Measurements from ENCODE around the gene ADORA2A. TPM values are rescaled to one million over a fixed set of nuclear protein-coding genes. Genes with fewer than 3 reads are reported as not detected.

ADORA2A gene
- total RNA-seq, 1 experiment from 2014 or later = 3.5 TPM

- peak; percentile 65 for DNase-seq
- Histone ChIP-seq H3K18ac (ENCODE audit: insufficient read length, low read depth, low read length) (no peak overlapping the region), H3K79me2 (ENCODE audit: insufficient read depth, low read length) (no peaks in the 10 kb centered on the region), H3K56ac (ENCODE audit: insufficient read length, low read depth, low read length) (no peak overlapping the region), H2BK20ac (ENCODE audit: low read depth, low read length, poor library complexity, severe bottlenecking) (no peak overlapping the region), H4K5ac (ENCODE audit: insufficient read length, low read depth, low read length) (no peak overlapping the region), H2BK120ac (ENCODE audit: low read depth, low read length, poor library complexity, severe bottlenecking) (no peak overlapping the region), H4K20me1 (ENCODE audit: control insufficient read depth, insufficient read depth, insufficient read length) (peaks cover 2% of the 10 kb centered on the region), H3T11ph (ENCODE audit: low read length) (no peak overlapping the region), H2BK15ac (ENCODE audit: low read depth, low read length) (no peak overlapping the region), H3K23me2 (ENCODE audit: insufficient read length, low read depth, low read length, poor library complexity, severe bottlenecking) (peaks cover 1% of the 10 kb centered on the region), H3K4me1 (ENCODE audit: insufficient read depth, low read length) (0 out of 2 replicates have a peak, but pooled peaks cover 5% of the 10 kb centered on the region), H2BK5ac (ENCODE audit: insufficient read length, low read length) (no peak overlapping the region), H2BK12ac (ENCODE audit: insufficient read length, low read depth, low read length) (no peak overlapping the region), H4K91ac (ENCODE audit: insufficient read length, low read depth, low read length) (no peak overlapping the region), H3K4ac (ENCODE audit: low read depth, low read length) (no peak overlapping the region), H3K27me3 (ENCODE audit: insufficient read depth, low read length) (no peaks in the 10 kb centered on the region; the same call in 1 of the 2 replicates), H3K23ac (ENCODE audit: insufficient read length, low read depth, low read length) (no peak overlapping the region), H3K14ac (ENCODE audit: insufficient read depth, low read length) (peak overlapping the region; percentile 33; the same call in 1 of the 2 replicates), H3K4me2 (ENCODE audit: insufficient read depth, insufficient read length, low read length) (no peak overlapping the region), H2AK5ac (ENCODE audit: insufficient read length, low read length) (no peak overlapping the region), H4K8ac (replicated peaks; ENCODE audit: insufficient read length, low read depth, low read length) (no peak overlapping the region), H3K79me1 (ENCODE audit: insufficient read depth, low read depth, low read length, poor library complexity, severe bottlenecking) (no peaks in the 10 kb centered on the region), H3K27ac (ENCODE audit: insufficient read length, low read depth, low read length) (no peak overlapping the region), H2AFZ (ENCODE audit: low read length) (no peak overlapping the region), H3K9ac (ENCODE audit: extremely low read depth, insufficient read length, low read length) (no peak overlapping the region), H3K9me3 (ENCODE audit: control insufficient read depth, low read depth, low read length) (no peaks in the 10 kb centered on the region)
- Mint-ChIP-seq H3K4me3 (no peak overlapping the region; a peak in 1 of 5 replicates), H3K4me1 (peaks cover 15 to 26% of the 10 kb centered on the region in 2 experiments), H3K9me3 (no peaks in the 10 kb centered on the region), H3K27me3 (ENCODE audit: low read depth) (peaks cover 20% of the 10 kb centered on the region), H3K36me3 (ENCODE audit: insufficient read depth in 1 of 3, low read depth in 3 of 3) (no peaks in the 10 kb centered on the region; a peak in 1 of 7 replicates), H3K27ac (peak overlapping the region in 2 of 3 experiments; percentile 34 to 95; a peak in 2 of 7 replicates)
- TF ChIP-seq CTCF (conservative IDR thresholded peaks at IDR 0.05) = no peak
- no CpG with 5 or more reads among the region's 22 CpGs for whole genome bisulfite sequencing (ENCODE audit: extremely low coverage, insufficient read length, low lambda C conversion rate)
Observed at GRCh38 chr22:24429411-24430365, 2.3 kb downstream of the ADORA2A start.

All from H9 (cell line).